SU-DHL-6 (cell line): ENCODE measurements around the gene MOB4.

ENCODE experiments used
- H2AFZ ChIP-seq: fragments of 200-600 bp; sonication (generic); 2 replicates; pipeline ENCODE4 v1.6.1; 2014; ENCODE audit warnings: low read depth, mild to moderate bottlenecking, moderate library complexity, mixed read lengths, antibody characterized with exemption, low read length; ENCODE audit not compliant: severe bottlenecking
- H3F3A ChIP-seq: fragments of 200-600 bp; shearing (Covaris generic); 2 replicates; pipeline ENCODE4 v1.6.0; 2016; ENCODE audit warnings: antibody characterized with exemption, mild to moderate bottlenecking; ENCODE audit not compliant: insufficient read depth
- H3K27ac ChIP-seq: fragments of 200-600 bp; sonication (generic); 2 replicates; pipeline ENCODE4 v1.5.1; 2016; ENCODE audit warnings: low read depth, mild to moderate bottlenecking, low read length, moderate library complexity, mixed read lengths
- H3K27me3 ChIP-seq: fragments of 200-600 bp; sonication (generic), shearing (Covaris generic); 2 replicates; pipeline ENCODE4 v1.6.0; 2014; ENCODE audit warnings: mild to moderate bottlenecking, low read length
- H3K36me3 ChIP-seq: fragments of 200-600 bp; sonication (generic); 2 replicates; pipeline ENCODE4 v1.6.1; 2014; ENCODE audit warnings: mild to moderate bottlenecking, low read length, mixed read lengths
- H3K4me2 ChIP-seq: fragments of 300-600, 200-600 bp; shearing (Covaris generic), sonication (generic); 2 replicates; pipeline ENCODE4 v1.6.0; 2014; ENCODE audit warnings: low read length, low read depth, mild to moderate bottlenecking; ENCODE audit not compliant: poor library complexity, severe bottlenecking
- H3K4me3 ChIP-seq: fragments of 200-600 bp; sonication (generic); 2 replicates; pipeline ENCODE4 v1.5.1; 2014; ENCODE audit warnings: antibody characterized with exemption, low read length, mild to moderate bottlenecking, mixed read lengths; ENCODE audit not compliant: insufficient read depth, poor library complexity, severe bottlenecking
- H3K79me2 ChIP-seq: fragments of 200-600 bp; sonication (generic); 2 replicates; pipeline ENCODE4 v1.6.1; 2014; ENCODE audit warnings: mild to moderate bottlenecking, low read length, moderate library complexity; ENCODE audit not compliant: insufficient read depth
- H3K9ac ChIP-seq: fragments of 200-600 bp; sonication (generic); 2 replicates; pipeline ENCODE4 v1.7.0; 2014; ENCODE audit warnings: mild to moderate bottlenecking, low read length
- H3K9me2 ChIP-seq: fragments of 200-600 bp; sonication (generic); replicated peaks from 2 replicates; pipeline ENCODE4 v1.6.1; 2014; ENCODE audit warnings: low read length; ENCODE audit not compliant: insufficient read depth
- H3K9me3 ChIP-seq: fragments of 200-600 bp; sonication (generic); 2 replicates; pipeline ENCODE4 v1.6.1; 2014; ENCODE audit warnings: low read length, mixed read lengths; ENCODE audit not compliant: insufficient read depth
- H4K20me1 ChIP-seq: fragments of 200-600 bp; sonication (generic); 2 replicates; pipeline ENCODE4 v1.6.1; 2014; ENCODE audit warnings: low read depth, mild to moderate bottlenecking, antibody characterized with exemption, low read length, moderate library complexity, mixed read lengths
- EZH2phosphoT487 ChIP-seq: fragments of 200-600 bp; sonication (generic), shearing (Covaris generic); conservative IDR thresholded peaks from 2 replicates; pipeline ENCODE4 v1.6.1; 2018; ENCODE audit warnings: mild to moderate bottlenecking, antibody characterized with exemption, low read length, moderate library complexity, mixed read lengths
- TF ChIP-seq, protein P1 (sequence below): fragments of 200-600 bp; sonication (generic); IDR thresholded peaks from one replicate; pipeline ENCODE4 v1.5.1; 2017; ENCODE audit warnings: antibody characterized with exemption, mild to moderate bottlenecking, low read length, moderate library complexity; ENCODE audit not compliant: insufficient read depth, poor library complexity, severe bottlenecking

Gene MOB4

DNA sequence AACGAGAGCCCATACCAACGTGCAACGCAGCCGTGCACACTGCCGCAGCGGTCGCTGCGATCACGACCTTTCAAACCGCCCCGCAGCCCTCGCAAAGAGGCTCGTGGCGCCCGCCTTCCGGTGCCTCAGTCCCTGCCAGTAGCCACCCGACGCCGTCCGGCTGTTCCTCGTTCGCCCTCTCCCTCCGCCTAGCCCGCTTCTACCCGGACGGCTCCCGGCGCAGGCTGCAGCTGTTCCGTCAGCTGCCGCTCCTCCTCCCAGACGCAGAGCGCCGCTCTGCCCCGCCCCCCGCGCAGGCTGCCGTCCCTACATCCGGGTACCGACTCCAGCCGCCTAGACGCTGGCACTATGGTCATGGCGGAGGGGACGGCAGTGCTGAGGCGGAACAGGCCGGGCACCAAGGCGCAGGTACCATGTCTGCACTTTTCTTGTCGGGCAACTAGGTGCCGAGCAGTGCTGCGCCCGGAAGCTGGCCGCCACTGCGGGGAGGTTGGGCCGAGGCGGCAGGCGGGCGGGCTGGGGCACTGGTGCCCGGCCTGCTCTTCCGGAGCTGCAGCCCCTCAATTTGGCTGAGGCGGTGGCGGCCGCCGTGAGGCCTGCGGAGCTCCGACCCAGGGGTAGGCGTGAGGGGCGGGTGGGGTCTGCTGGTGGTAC is at the start of gene MOB4:
Gene MOB4, plus strand, starts transcription at position 328 of the 654 bp plus-strand sequence. Its CDS starts 21 bp downstream, at position 349.
- peak within 1 kb of the TSS; percentile 70 for H2AFZ ChIP-seq
- peaks cover 58% of the 10 kb centered on the region for H3K79me2 ChIP-seq
- TF ChIP-seq, protein P1, sequence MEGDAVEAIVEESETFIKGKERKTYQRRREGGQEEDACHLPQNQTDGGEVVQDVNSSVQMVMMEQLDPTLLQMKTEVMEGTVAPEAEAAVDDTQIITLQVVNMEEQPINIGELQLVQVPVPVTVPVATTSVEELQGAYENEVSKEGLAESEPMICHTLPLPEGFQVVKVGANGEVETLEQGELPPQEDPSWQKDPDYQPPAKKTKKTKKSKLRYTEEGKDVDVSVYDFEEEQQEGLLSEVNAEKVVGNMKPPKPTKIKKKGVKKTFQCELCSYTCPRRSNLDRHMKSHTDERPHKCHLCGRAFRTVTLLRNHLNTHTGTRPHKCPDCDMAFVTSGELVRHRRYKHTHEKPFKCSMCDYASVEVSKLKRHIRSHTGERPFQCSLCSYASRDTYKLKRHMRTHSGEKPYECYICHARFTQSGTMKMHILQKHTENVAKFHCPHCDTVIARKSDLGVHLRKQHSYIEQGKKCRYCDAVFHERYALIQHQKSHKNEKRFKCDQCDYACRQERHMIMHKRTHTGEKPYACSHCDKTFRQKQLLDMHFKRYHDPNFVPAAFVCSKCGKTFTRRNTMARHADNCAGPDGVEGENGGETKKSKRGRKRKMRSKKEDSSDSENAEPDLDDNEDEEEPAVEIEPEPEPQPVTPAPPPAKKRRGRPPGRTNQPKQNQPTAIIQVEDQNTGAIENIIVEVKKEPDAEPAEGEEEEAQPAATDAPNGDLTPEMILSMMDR = no peak
- TF ChIP-seq EZH2phosphoT487 = no peak

DNA sequence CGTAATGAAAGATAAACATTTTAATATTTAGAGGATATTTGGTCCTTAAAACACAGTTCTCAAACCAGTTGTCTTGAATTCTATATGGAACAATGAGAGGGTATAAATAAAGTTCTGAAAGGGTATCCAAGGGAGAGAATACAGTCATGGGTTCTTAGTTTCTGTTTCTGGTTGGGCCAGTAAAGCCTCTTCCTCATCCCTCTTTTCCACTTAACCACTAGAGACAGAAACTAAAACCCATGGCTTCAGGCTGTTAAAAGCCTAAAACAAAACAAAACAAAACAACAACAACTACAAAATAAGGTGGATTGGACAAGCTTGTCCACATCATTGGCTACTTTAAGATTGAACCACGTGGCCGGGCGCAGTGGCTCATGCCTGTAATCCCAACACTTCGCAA is 43.7 kb upstream of the MOB4 start:
- H3K9me2 ChIP-seq = no peaks in the 10 kb centered on the region
- H3K27me3 ChIP-seq = no peaks in the 10 kb centered on the region
- no peak overlapping the region for H3K9ac ChIP-seq
- H3F3A ChIP-seq = no peaks in the 10 kb centered on the region
- no peak overlapping the region for H3K4me3 ChIP-seq
- H3K79me2 ChIP-seq = no peaks in the 10 kb centered on the region
- peaks cover 38% of the 10 kb centered on the region for H3K36me3 ChIP-seq
- TF ChIP-seq, protein P1 = no peak
- TF ChIP-seq EZH2phosphoT487 = no peak
- no peak overlapping the region for H3K4me2 ChIP-seq
- H3K27ac ChIP-seq = no peak overlapping the region
- no peak overlapping the region for H2AFZ ChIP-seq
- no peaks in the 10 kb centered on the region for H4K20me1 ChIP-seq
- no peaks in the 10 kb centered on the region for H3K9me3 ChIP-seq

More for the DNA sequence above, at the start of gene MOB4:
- Histone ChIP-seq H3K9me2 (no peaks in the 10 kb centered on the region), H3K4me2 (peak within 1 kb of the TSS; percentile 90), H3K27me3 (no peaks in the 10 kb centered on the region), H3K9me3 (no peaks in the 10 kb centered on the region), H3K27ac (peak within 1 kb of the TSS; percentile 89), H3K9ac (peak within 1 kb of the TSS; percentile 73), H3K36me3 (peaks cover 6% of the 10 kb centered on the region; the same call in 1 of the 2 replicates), H3F3A (peaks cover 22% of the 10 kb centered on the region), H4K20me1 (0 out of 2 replicates have a peak, but pooled peaks cover 6% of the 10 kb centered on the region), H3K4me3 (peak within 1 kb of the TSS; percentile 81)

DNA sequence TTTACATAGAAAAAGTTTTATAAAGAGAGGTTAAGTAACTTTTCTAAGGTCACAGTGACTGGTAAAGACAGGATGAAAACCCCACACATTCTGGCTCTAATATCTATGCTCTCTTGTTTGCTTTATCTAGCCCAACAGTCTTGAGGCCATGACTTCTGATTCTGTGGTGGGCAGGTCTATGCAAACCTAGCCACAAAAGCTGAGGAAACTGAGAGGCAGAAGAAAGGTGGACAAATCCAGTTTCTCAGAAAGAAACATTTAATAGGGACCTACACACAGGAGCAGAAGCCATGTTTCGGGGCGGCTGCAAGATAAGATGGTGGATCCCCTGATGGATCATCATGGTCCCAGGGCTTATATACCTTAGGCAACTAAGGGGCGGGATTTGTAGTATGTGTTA is 38.1 kb upstream of the MOB4 start:
- Histone ChIP-seq H3K36me3 (peaks cover 18% of the 10 kb centered on the region), H3F3A (peaks cover 6% of the 10 kb centered on the region; the same call in 1 of the 2 replicates)

More for the DNA sequence above, 38.1 kb upstream of the MOB4 start:
- Histone ChIP-seq H3K79me2 (no peaks in the 10 kb centered on the region), H3K27ac (no peak overlapping the region), H3K9me2 (no peaks in the 10 kb centered on the region), H3K4me2 (no peak overlapping the region), H3K9me3 (no peaks in the 10 kb centered on the region), H3K9ac (no peak overlapping the region), H3K4me3 (no peak overlapping the region), H3K27me3 (no peaks in the 10 kb centered on the region), H4K20me1 (no peaks in the 10 kb centered on the region), H2AFZ (no peak overlapping the region)
- TF ChIP-seq, protein P1 = no peak
- TF ChIP-seq EZH2phosphoT487 = no peak
